Measurements from ENCODE around the gene GUCD1. TPM values are rescaled to one million over a fixed set of nuclear protein-coding genes. Genes with fewer than 3 reads are reported as not detected.

GUCD1 gene
- total and polyA plus RNA-seq, 2 of the 13 experiments (the other 11 are each of a cell fraction or from before 2014, with no cell fraction given), result 128 to 245 TPM

DNA sequence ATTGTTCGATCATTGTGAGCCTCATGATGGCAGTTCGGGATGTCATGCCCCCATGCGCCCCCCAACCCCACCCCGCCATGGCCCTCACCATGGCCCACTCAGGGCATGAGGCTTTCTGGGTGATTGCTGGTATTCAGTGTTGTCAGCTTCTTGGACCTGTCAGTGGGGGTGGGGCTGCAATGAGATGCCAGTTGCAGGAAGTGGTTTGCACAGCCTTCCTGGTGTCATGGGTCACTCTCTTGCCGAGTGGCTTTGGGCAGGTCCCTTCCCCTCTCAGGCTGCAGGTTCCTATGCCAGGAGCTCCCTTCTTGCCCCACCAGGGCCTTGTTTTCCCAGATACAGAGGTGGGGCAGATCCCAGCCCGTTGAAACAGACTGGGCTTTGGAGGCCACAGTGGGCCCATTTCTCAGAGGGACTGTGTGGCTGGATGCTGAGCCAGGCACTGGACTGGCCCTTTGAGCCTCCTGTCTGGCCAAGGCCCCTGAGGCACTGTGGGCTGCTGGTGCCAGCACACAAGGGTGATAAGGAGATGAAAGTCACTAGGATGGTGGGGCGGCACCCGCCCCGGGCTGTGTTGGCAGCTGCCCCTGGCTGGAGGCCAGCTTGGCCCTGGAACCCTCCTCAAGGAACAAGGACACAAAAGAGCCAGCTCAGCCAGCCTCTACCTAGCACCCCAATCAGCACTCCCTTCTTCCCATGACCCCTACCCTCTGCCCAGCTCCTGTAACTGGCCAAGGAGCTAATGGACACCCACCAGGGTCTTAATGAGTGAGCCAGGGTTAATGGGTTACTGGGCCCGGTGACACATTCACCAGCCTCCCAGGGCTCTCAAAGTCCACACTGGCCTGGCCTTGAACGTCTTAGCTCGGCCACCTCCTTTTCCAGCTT, 46.5 kb upstream of the GUCD1 start (continued):
- TF ChIP-seq ZNF703 (CRISPR knock-in tag; IDR thresholded peaks at IDR 0.05; ENCODE audit: borderline replicate concordance) (no peak), ZNF318 (CRISPR knock-in tag; IDR thresholded peaks at IDR 0.05) (no peak), ZNF292 (CRISPR knock-in tag; IDR thresholded peaks at IDR 0.05; ENCODE audit: borderline replicate concordance, low read depth) (no peak), ZNF772 (CRISPR knock-in tag; IDR thresholded peaks at IDR 0.05) (0 out of 2 replicates have a peak, but pooled peaks have one; percentile 44), ISL2 (CRISPR knock-in tag; IDR thresholded peaks at IDR 0.05) (peak; percentile 38; the same call in 1 of the 2 replicates), ERF (CRISPR knock-in tag; IDR thresholded peaks at IDR 0.05) (peak; percentile 90; the same call in 1 of the 2 replicates), KLF6 (CRISPR knock-in tag; IDR thresholded peaks at IDR 0.05) (no peak), PHF8 (CRISPR knock-in tag; IDR thresholded peaks at IDR 0.05) (no peak), CEBPG (CRISPR knock-in tag; IDR thresholded peaks at IDR 0.05) (no peak), CHD4 (IDR thresholded peaks at IDR 0.05; ENCODE audit: borderline replicate concordance, low read length) (peak; percentile 25; the same call in 1 of the 2 replicates), TCF7L2 (IDR thresholded peaks at IDR 0.05; ENCODE audit: low read depth, low read length) (no peak), MTA1 (CRISPR knock-in tag; IDR thresholded peaks at IDR 0.05; ENCODE audit: borderline replicate concordance) (peak; percentile 91; the same call in 1 of the 2 replicates), RFXANK (CRISPR knock-in tag; IDR thresholded peaks at IDR 0.05) (no peak), ONECUT2 (CRISPR knock-in tag; IDR thresholded peaks at IDR 0.05) (no peak), ZNF652 (CRISPR knock-in tag; IDR thresholded peaks at IDR 0.05; ENCODE audit: borderline replicate concordance, low read depth) (peak; percentile 34; the same call in 1 of the 2 replicates), ZSCAN21 (CRISPR knock-in tag; IDR thresholded peaks at IDR 0.05; ENCODE audit: borderline replicate concordance) (peak; percentile 71; the same call in 1 of the 2 replicates), BCL6 (CRISPR knock-in tag; IDR thresholded peaks at IDR 0.05) (peak; percentile 66), PBX3 (CRISPR knock-in tag; IDR thresholded peaks at IDR 0.05; ENCODE audit: borderline replicate concordance) (no peak), KAT8 (CRISPR knock-in tag; IDR thresholded peaks at IDR 0.05) (peak; percentile 59; the same call in 1 of the 2 replicates), ZNF850 (CRISPR knock-in tag; conservative IDR thresholded peaks at IDR 0.05) (no peak), RAD21 (CRISPR knock-in tag; IDR thresholded peaks at IDR 0.05) (no peak), ZNF264 (CRISPR knock-in tag; IDR thresholded peaks at IDR 0.05) (0 out of 2 replicates have a peak, but pooled peaks have one; percentile 26), HMG20B (CRISPR knock-in tag; conservative IDR thresholded peaks at IDR 0.05) (no peak)
